Breast epithelium (tissue), 3 donors: Measurements from ENCODE around the gene TCOF1.

Source experiments
- POLR2A ChIP-seq: fragments of 450-650 bp; IDR thresholded peaks from one replicate; pipeline ENCODE4 v1.6.1; 2016; ENCODE audit warnings: antibody characterized with exemption, mild to moderate bottlenecking, moderate library complexity
- POLR2AphosphoS5 ChIP-seq, 3 donors: sonication (generic); formaldehyde crosslinking; IDR thresholded peaks; one replicate each; pipeline ENCODE4 v1.6.1; 2017; ENCODE audit warnings: antibody characterized with exemption in 3 of 3

GRCh38 chr5:150397146-150397781 is 39.8 kb downstream of the TCOF1 start:
- TF ChIP-seq POLR2A: no peak
- no peak for TF ChIP-seq POLR2AphosphoS5 (IDR thresholded peaks at IDR 0.05)
